ENCODE measurements around the gene IGSF10. TPM values are rescaled to one million over a fixed set of nuclear protein-coding genes. Genes with fewer than 3 reads are reported as not detected.

Gene IGSF10
- total RNA-seq, 1 experiment from 2014 or later: 0.66 TPM

GRCh38 chr3:151421938-151422337, 38.9 kb downstream of the IGSF10 start:
- no peaks in the 10 kb centered on the region for H4K20me1 ChIP-seq (ENCODE audit: low read length)
- no peak overlapping the region for H3K9ac ChIP-seq (ENCODE audit: low read length)
- no TSS peak for BruUV-seq (replicated peaks)
- no peak for DNase-seq
- H3K9me3 ChIP-seq (ENCODE audit: low read length): no peaks in the 10 kb centered on the region
- no peak overlapping the region for H3K4me3 ChIP-seq (ENCODE audit: low read length)
- H3K27ac ChIP-seq (ENCODE audit: low read length): no peak overlapping the region
- peak; percentile 23; the same call in 1 of the 2 replicates for TF ChIP-seq CTCF (conservative IDR thresholded peaks at IDR 0.05; ENCODE audit: low read depth, low read length)
- no peak for TF ChIP-seq EZH2 (IDR thresholded peaks at IDR 0.05; ENCODE audit: low read length, unreplicated experiment)
- no peak for TF ChIP-seq EZH2phosphoT487 (IDR thresholded peaks at IDR 0.05; ENCODE audit: borderline replicate concordance, low read length)
- intact Hi-C loops (cut with micrococcal nuclease): loop anchor here (10.0 kb wide), 1 partner anchor 257 kb away; no protein-coding TSS in a partner anchor
- H3F3A ChIP-seq (ENCODE audit: low read length, unreplicated experiment): no peaks in the 10 kb centered on the region
- ATAC-seq: no peak
- H2AFZ ChIP-seq (ENCODE audit: low read length): no peak overlapping the region
- no peaks in the 10 kb centered on the region for H3K27me3 ChIP-seq (ENCODE audit: low read length)
- H3K9me2 ChIP-seq (replicated peaks; ENCODE audit: low read length): no peaks in the 10 kb centered on the region
- H3K4me2 ChIP-seq (ENCODE audit: low read length): no peak overlapping the region
- no peaks in the 10 kb centered on the region for H3K36me3 ChIP-seq (ENCODE audit: low read depth, low read length)
- peaks cover 15% of the 10 kb centered on the region for H3K4me1 ChIP-seq (ENCODE audit: insufficient read depth, low read length)
- POLR2A ChIA-PET (ENCODE audit: unreplicated experiment): no interaction called here
- CTCF ChIA-PET: no interaction called here
- no peaks in the 10 kb centered on the region for H3K79me2 ChIP-seq (ENCODE audit: low read length)

- ATAC-seq (no peak), DNase-seq (no peak)
- ChIA-PET POLR2A (ENCODE audit: unreplicated experiment) (no interaction called here), CTCF (no interaction called here)
- Histone ChIP-seq H3K27me3 (ENCODE audit: low read length) (no peaks in the 10 kb centered on the region), H3K9me3 (ENCODE audit: low read length) (no peaks in the 10 kb centered on the region), H2AFZ (ENCODE audit: low read length) (no peak overlapping the region), H3K36me3 (ENCODE audit: low read depth, low read length) (no peaks in the 10 kb centered on the region), H3K4me2 (ENCODE audit: low read length) (no peak overlapping the region), H3K4me1 (ENCODE audit: insufficient read depth, low read length) (peaks cover 4% of the 10 kb centered on the region), H3K79me2 (ENCODE audit: low read length) (no peaks in the 10 kb centered on the region), H3F3A (ENCODE audit: low read length, unreplicated experiment) (no peaks in the 10 kb centered on the region), H3K27ac (ENCODE audit: low read length) (no peak overlapping the region), H3K4me3 (ENCODE audit: low read length) (no peak overlapping the region), H4K20me1 (ENCODE audit: low read length) (no peaks in the 10 kb centered on the region), H3K9me2 (replicated peaks; ENCODE audit: low read length) (no peaks in the 10 kb centered on the region), H3K9ac (ENCODE audit: low read length) (no peak overlapping the region)
- no TSS peak for BruUV-seq (replicated peaks)
- no peak for TF ChIP-seq CTCF (conservative IDR thresholded peaks at IDR 0.05; ENCODE audit: low read depth, low read length)
- TF ChIP-seq EZH2phosphoT487 (IDR thresholded peaks at IDR 0.05; ENCODE audit: borderline replicate concordance, low read length): no peak
- no peak for TF ChIP-seq EZH2 (IDR thresholded peaks at IDR 0.05; ENCODE audit: low read length, unreplicated experiment)
- intact Hi-C loops (cut with micrococcal nuclease): loop anchor here (10.0 kb wide), 1 partner anchor 255 kb away; no protein-coding TSS in a partner anchor
Measured at GRCh38 chr3:151419806-151420205, 41.1 kb downstream of the IGSF10 start.

- Histone ChIP-seq H3K27me3 (ENCODE audit: low read length) (no peaks in the 10 kb centered on the region), H3K27ac (ENCODE audit: low read length) (no peak overlapping the region), H3K4me1 (ENCODE audit: insufficient read depth, low read length) (peaks cover 12% of the 10 kb centered on the region), H3K4me3 (ENCODE audit: low read length) (no peak overlapping the region), H3K9ac (ENCODE audit: low read length) (no peak overlapping the region), H3F3A (ENCODE audit: low read length, unreplicated experiment) (no peaks in the 10 kb centered on the region), H3K36me3 (ENCODE audit: low read depth, low read length) (no peaks in the 10 kb centered on the region), H3K9me3 (ENCODE audit: low read length) (no peaks in the 10 kb centered on the region), H3K9me2 (replicated peaks; ENCODE audit: low read length) (no peaks in the 10 kb centered on the region), H3K4me2 (ENCODE audit: low read length) (no peak overlapping the region), H3K79me2 (ENCODE audit: low read length) (no peaks in the 10 kb centered on the region), H2AFZ (ENCODE audit: low read length) (no peak overlapping the region), H4K20me1 (ENCODE audit: low read length) (no peaks in the 10 kb centered on the region)
- DNase-seq (no peak), ATAC-seq (no peak)
- BruUV-seq (replicated peaks): no TSS peak
- POLR2A ChIA-PET (ENCODE audit: unreplicated experiment): no interaction called here
- no peak for TF ChIP-seq EZH2phosphoT487 (IDR thresholded peaks at IDR 0.05; ENCODE audit: borderline replicate concordance, low read length)
- no peak for TF ChIP-seq EZH2 (IDR thresholded peaks at IDR 0.05; ENCODE audit: low read length, unreplicated experiment)
- TF ChIP-seq CTCF (conservative IDR thresholded peaks at IDR 0.05; ENCODE audit: low read depth, low read length): no peak
- CTCF ChIA-PET: no interaction called here
- intact Hi-C loops (cut with micrococcal nuclease): no loop called here
Measured at GRCh38 chr3:151415289-151415688, 45.6 kb downstream of the IGSF10 start.
